HG02885 (cell line): ENCODE measurements around the gene NPAS1.

Source experiments
- ATAC-seq: cut with Tn5 transposase; IDR thresholded peaks from one replicate; pipeline ENCODE4 v1.9.1; 2021; ENCODE audit warnings: mild to moderate bottlenecking; ENCODE audit not compliant: unreplicated experiment, poor library complexity

The NPAS1 gene

GRCh38 chr19:47018923-47019322, 714 bp upstream of the NPAS1 start:
- ATAC-seq: no peak

GRCh38 chr19:47020132-47020805, 632 bp downstream of the NPAS1 start:
- ATAC-seq: no peak

GRCh38 chr19:47020992-47021496, 1.4 kb downstream of the NPAS1 start:
- ATAC-seq: no peak

GRCh38 chr19:47021536-47022139, 2.0 kb downstream of the NPAS1 start:
- ATAC-seq: no peak

- no peak for ATAC-seq
These were observed 2.5 kb downstream of the NPAS1 start for GRCh38 chr19:47022140-47022536.

- no peak for ATAC-seq
These were observed 3.2 kb downstream of the NPAS1 start for GRCh38 chr19:47022541-47023447.

- no peak for ATAC-seq
These were observed 3.8 kb downstream of the NPAS1 start for GRCh38 chr19:47023448-47023794.

GRCh38 chr19:47024502-47024901, 4.9 kb downstream of the NPAS1 start:
- ATAC-seq: no peak

GRCh38 chr19:47026156-47026555, 6.5 kb downstream of the NPAS1 start:
- ATAC-seq: no peak

GRCh38 chr19:47026889-47027288, 7.3 kb downstream of the NPAS1 start:
- no peak for ATAC-seq

- ATAC-seq: no peak
These were observed 8.0 kb downstream of the NPAS1 start for GRCh38 chr19:47027586-47028088.

- ATAC-seq: no peak
These were observed 8.6 kb downstream of the NPAS1 start for GRCh38 chr19:47028195-47028601.

GRCh38 chr19:47032171-47032811, 12.7 kb downstream of the NPAS1 start:
- peak; percentile 44 for ATAC-seq

- ATAC-seq: peak; percentile 91
These were observed 15.8 kb downstream of the NPAS1 start for GRCh38 chr19:47035127-47036096.

- no peak for ATAC-seq
These were observed 16.5 kb downstream of the NPAS1 start for GRCh38 chr19:47036097-47036651.

- ATAC-seq: no peak
These were observed 18.1 kb downstream of the NPAS1 start for GRCh38 chr19:47037766-47038165.

- ATAC-seq: no peak
These were observed 19.7 kb downstream of the NPAS1 start for GRCh38 chr19:47039239-47039874.

- no peak for ATAC-seq
These were observed 21.2 kb downstream of the NPAS1 start for GRCh38 chr19:47040869-47041268.
